Uterus (tissue), 2 donors: ENCODE data around the gene AK5.

ENCODE experiments used
- CTCF ChIP-seq, 4 experiments: fragments of 200-600 bp in 2 of 4; fragments of 450-650 bp in 2 of 4; sonication (generic) in 2 of 4; IDR thresholded peaks; one replicate each; pipeline ENCODE4 v1.5.1; 2016 to 2019; ENCODE audit warnings: antibody characterized with exemption in 4 of 4, mild to moderate bottlenecking in 2 of 4, moderate library complexity in 1 of 4
- POLR2A ChIP-seq, 2 donors: fragments of 450-650 bp; IDR thresholded peaks; one replicate each; pipeline ENCODE4 v1.6.1; 2016; ENCODE audit warnings: antibody characterized with exemption in 2 of 2, mild to moderate bottlenecking in 1 of 2, moderate library complexity in 1 of 2

- TF ChIP-seq CTCF (IDR thresholded peaks at IDR 0.05), result no peak
- TF ChIP-seq POLR2A (IDR thresholded peaks at IDR 0.05), result no peak
Observed at GRCh38 chr1:77584884-77585283, 303.1 kb downstream of the AK5 start.
